HepG2 (cell line): ENCODE results near the gene CDK15.

Experiments used
- FOXP4 ChIP-seq: sonication (generic); formaldehyde crosslinking; IDR thresholded peaks from 2 replicates; pipeline ENCODE4 v1.4.0; 2020; ENCODE audit warnings: missing genetic modification reagents
- MAZ ChIP-seq, 2 experiments: sonication (generic) in 1 of 2; formaldehyde crosslinking in 1 of 2; IDR thresholded peaks; 2 replicates each; pipeline versions ENCODE4 v1.5.0 to v1.6.1; 2012 to 2020; ENCODE audit warnings: low read depth in 2 of 2, mild to moderate bottlenecking in 2 of 2, borderline replicate concordance in 1 of 2, improper control_type of control experiment in 1 of 2, low read length in 1 of 2, missing genetic modification reagents in 1 of 2, moderate library complexity in 1 of 2

- TF ChIP-seq FOXP4 (CRISPR knock-in tag) (no peak), MAZ (IDR thresholded peaks at IDR 0.05; ENCODE audit: borderline replicate concordance, low read depth, low read length) (no peak), MAZ (CRISPR knock-in tag; IDR thresholded peaks at IDR 0.05; ENCODE audit: low read depth) (no peak)
Observed at GRCh38 chr2:201830666-201831065, 24.3 kb downstream of the CDK15 start.
